Measurements from ENCODE around the gene DRAP1. TPM values are rescaled to one million over a fixed set of nuclear protein-coding genes. Genes with fewer than 3 reads are reported as not detected.
"Not testable (repeated sequence)": the region's sequence is repeated elsewhere in the genome, so short reads cannot be mapped to it uniquely, and the experiment has no call there.

DRAP1 gene
- total RNA-seq, 1 experiment from 2014 or later: 262 TPM

DNA sequence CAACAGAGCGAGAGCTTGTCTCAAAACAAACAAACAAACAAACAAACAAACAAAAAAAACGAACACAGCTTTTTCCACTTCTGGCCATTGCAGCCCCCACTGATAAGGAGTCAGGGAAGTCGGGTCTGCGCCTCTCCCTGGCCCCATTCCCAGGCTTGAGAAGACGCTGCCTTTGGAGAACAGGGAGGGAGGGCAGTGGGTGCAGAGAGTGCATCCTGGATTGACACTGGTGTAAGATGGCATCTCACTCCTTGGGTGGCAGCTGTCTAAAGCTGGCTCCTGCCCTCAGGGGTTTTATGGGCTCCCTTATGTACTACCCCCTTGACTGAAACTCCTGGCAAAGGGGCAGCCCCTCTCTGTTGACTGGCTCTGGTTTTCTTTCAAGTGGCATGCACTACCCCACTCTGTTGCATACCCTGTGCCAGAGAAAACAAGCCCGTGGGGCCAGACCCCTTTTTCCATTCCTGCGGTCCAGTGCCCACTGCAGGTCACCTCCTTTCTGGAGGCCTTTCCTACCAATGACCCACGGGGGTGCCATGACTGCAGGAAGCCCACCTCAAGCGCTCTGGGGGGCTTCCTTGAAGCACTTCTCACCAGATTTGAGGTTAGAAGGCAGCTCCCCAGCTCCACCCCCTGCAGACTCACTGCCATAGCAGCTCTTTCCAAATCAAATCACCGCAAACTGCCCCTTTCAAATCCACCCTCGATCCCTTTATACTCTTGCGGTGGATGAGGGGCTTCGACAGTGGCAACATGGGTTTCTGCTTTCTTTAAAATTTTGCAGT, 12.7 kb downstream of the DRAP1 start:
- no peak for DNase-seq (ENCODE audit: low spot score)

DNA sequence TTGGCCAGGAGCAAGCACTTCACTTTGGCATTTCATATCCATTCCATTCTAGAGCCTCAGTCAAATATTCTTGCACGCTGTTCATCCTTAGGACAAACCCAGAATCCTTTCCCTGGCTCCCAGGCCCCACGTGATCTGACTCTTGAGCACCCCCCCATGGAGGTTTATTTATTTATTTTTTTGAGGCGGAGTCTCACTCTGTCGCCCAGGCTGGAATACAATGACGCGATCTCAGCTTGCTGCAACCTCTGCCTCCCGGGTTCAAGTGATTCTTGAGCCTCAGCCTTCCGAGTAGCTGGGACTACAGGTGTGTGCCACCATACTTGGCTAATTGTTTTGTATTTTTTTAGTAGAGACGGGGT, 13.3 kb downstream of the DRAP1 start:
- no peak for DNase-seq (ENCODE audit: low spot score)

DNA sequence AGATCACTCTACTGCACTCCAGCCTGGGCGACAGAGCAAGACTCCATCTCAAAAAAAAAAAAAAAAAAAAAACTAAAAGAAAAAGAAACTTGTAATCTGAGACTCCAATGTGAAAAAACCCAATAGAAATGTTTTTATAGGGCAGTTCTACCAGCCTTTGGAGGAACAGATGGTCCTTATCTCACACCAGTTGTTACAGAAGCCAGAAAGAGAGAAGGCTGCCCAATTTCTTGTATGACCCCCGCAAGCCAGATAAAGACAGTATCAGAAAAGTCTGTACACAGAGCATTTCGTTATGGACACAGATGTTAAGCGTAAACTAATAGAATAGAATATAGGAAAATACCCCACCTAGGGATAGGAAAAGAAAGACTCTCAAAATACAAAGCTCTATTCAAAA, 14.8 kb downstream of the DRAP1 start:
- DNase-seq (ENCODE audit: low spot score): no peak

DNA sequence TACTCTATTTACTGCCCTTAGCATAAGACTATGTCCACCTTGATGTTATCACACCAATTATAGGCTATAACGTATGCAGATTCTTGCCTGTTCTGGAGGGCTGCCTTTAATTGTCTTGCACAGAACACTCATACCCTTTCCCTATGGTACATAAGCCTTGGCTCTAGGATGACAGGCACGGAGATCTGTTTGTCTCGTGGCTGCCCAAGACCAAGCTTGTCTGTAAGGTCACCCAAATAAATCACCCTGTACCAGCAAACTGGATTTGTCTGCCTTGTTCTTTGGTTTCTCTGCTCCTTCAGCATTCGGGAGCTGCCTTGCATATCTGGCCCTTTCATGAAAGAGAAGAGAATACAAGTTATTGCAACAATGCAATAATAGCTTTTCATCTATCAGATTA, 18.5 kb downstream of the DRAP1 start:
- DNase-seq (ENCODE audit: low spot score): no peak

DNA sequence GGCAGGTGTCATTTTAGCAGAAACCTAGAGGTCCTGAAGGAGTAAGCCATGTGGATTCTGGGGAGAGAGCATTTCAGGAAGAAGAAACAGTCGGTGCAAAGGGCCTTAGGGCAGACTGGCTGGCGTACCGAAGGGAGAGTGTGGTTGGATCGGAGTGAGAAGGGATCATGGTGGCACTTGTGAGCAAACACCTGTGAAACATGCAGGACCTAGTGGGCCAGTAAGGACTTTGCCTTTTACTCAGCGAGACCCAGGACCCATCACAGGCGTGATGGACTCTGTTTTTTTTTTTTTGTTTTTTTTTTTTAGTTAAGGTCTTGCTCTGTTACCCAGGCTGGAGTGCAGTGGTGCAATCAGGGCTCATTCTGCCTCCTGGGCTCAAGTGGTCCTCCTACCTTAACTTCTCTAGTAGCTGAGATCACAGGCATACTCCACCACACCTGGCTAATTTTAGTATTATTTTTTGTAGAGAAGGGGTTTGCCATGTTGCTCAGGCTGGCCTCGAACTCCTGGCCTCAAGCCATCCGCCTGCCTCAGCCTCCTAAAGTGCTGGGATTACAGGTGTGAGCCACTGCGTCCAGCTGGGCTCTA, 22.6 kb downstream of the DRAP1 start:
- no peak for DNase-seq (ENCODE audit: low spot score)

DNA sequence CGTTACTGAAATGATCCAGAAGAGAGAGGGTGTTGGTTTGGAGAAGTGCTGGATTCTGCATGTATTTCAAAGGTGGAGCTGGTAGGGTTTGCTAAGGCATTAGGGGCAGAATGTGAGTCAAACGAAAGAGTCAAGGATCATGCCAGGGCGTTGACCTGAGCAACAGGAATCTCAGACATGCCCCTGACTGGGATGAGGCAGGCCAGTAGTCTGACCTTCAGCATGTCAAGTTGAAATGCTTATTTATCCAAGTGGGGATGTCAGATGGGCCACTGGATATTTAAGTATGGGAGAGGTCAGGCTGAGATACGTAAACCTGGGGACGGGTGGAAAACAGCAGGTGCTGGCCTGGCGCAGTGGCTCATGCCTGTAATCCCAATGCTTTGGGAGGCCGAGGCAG, 23.3 kb downstream of the DRAP1 start:
- DNase-seq (ENCODE audit: low spot score): no peak

DNA sequence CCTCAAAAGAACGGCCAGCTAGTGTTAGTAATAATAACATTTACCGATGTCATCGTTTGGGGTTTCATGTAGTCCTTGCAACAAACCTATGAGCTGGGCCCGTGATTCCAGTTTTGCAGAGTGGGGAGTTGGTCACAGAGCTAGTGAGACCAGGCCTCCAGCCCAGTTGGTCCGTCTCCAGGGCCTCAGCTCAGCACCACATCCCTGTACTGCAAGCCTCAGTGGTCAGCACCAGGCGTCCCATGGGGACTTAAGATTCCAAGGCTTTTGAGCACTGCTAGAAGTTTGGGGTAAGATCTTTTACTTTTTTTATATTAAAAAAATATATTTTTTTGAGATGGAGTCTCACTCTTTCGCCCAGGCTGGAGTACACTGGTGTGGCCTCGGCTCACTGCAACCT, 25.0 kb downstream of the DRAP1 start:
- DNase-seq (ENCODE audit: low spot score): no peak

DNA sequence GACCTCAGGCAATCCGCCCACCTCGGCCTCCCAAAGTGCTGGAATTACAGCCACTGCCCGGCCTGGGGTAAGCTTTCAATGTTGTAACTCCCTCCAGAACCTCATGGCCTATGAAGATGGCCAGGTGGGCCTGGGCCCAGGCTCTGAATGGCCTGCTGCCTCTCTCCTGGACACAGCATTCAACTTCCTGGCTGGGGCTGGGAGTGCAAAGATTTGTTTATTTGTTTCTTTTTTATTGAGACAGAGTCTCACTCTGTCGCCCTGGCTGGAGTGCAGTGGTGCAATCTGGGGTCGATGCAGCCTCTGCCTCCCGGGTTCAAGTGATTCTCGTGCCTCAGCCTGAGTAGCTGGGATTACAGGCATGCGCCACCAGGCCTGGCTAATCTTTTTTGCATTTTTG, 25.5 kb downstream of the DRAP1 start:
- DNase-seq (ENCODE audit: low spot score): no peak

DNA sequence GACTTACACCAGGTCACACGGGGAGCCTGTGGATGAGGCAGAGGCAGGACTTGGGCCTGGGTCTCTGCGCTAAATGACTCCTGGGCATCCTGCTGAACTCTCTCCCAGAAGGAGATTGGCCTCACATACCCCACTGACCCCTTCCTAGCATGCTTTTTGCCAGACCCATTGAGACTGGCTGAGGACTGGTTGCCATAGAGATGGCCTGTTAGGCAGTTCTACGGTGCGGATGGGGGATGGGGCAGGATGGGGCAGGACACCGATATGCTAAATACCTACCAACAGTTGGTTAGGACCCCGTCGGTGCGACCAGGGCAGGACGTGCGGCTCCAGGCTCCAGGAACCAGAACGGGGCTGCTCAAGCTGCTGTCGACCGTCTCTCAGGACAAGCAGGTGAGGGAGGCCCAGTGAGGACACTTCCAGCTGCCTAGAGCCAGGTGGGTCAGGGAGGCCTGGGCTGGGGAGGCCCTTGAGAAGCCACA, 26.2 kb downstream of the DRAP1 start, which contains the start of gene TSGA10IP:
TSS of gene TSGA10IP (plus strand) at position 51 of the 482 bp plus-strand sequence. CDS start at position 247, 196 bp downstream.
- no peak for DNase-seq (ENCODE audit: low spot score)

DNA sequence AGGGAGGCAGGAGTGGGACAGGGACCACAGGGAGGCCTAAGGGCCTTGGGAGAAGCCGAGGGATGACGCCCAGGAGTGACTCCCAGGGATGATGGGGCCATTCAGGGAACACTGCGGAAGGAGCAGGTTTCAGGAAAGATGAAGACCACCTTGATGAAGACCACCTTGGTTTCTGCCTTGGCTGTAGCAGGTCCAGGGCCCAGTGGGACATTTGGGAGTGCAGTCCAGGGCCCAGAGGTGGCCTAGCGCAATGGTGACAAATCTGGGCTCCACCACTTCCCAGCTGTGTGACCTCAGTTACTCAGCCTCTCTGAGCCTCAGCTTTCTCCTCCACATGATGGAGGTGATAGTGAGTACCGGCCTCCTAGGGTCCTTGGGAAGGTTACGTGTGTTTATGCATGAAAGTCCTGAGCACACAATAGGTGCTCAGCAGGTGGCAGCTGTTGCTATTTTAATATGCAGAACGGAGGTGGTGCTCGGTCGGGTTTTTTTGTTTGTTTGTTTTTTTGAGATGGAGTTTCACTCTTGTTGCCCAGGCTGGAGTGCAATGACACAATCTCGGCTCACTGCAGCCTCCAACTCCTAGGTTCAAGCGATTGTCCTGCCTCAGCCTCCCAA, 26.8 kb downstream of the DRAP1 start:
- DNase-seq (ENCODE audit: low spot score): no peak

DNA sequence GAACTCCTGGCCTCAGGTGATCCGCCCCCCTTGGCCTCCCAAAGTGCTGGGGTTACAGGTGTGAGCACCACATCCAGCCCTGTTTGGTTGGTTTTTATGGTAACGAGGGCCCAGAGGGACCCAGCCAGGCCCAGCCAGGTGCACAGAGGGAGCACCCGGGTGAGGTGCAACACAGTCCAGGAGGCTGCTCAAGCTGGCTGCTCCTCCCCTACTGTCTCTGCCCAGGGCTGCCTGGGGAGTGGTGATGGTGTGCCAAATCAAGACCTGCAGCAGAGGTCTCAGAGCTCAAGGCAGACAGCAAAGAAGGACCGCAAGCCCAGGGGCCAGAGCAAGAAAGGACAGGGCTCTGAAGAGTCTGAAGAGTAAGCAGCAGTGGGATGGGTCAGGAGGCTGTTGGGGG, 27.4 kb downstream of the DRAP1 start:
- no peak for DNase-seq (ENCODE audit: low spot score)

DNA sequence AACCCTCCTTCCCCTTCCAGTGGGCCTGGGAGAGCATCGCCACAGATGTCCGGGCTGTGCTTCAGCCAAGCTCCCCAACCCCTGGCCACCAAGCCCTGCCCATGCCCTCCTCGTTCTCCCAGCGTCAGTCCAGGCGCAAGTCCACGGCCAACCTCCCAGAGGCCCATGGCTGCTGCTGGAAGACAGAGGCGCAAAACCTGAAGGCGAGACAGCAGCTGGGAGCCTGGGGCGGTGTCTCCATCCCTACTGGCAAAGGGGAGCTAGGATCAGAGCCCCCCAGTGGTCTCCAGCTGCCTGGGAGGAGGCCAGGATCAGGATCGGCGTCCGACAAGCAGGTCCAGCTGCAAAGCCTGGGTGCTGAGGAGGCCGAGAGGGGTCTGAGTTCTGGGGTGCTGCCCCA, 27.9 kb downstream of the DRAP1 start:
- DNase-seq (ENCODE audit: low spot score): no peak

DNA sequence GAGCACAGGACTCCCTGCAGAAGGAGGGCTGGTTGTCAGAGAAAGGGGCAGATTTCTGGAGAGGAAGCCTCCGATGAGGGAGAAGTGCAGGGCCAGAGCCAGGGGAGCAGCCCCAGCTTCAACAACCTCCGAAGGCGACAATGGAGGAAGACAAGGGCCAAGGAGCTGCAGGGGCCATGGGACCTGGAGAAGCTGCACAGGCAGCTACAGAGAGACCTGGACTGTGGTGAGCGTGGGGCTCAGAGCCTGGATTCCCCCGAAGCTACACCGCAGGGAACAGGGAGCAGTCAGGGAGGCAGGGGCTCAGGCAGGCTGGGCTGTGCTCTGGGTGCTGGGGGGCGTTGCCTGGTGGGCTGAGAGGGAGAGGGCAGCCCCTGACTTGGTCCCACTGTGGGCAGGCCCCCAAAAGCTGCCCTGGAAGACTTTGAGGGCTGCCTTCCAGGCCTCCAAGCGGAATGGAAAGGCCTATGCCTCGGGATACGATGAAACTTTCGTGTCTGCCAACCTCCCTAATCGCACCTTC, 28.4 kb downstream of the DRAP1 start:
- no peak for DNase-seq (ENCODE audit: low spot score)

DNA sequence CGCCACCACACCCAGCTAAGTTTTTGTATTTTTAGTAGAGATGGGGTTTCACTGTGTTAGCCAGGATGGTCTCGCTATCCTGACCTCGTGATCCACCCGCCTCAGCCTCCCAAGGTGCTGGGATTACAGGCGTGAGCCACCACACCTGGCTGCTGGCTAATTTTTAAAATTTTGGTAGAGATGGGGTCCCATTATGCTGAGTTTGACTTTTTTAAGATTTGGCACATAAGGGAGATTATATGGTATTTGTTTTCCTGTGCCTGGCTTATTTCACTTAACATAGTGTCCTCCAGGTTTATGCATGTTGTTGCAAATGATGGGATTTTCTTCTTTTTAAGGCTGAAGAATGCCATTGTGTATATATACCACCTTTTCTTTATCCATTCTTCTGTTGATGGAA, 31.5 kb downstream of the DRAP1 start:
- DNase-seq (ENCODE audit: low spot score): not testable (repeated sequence)

DNA sequence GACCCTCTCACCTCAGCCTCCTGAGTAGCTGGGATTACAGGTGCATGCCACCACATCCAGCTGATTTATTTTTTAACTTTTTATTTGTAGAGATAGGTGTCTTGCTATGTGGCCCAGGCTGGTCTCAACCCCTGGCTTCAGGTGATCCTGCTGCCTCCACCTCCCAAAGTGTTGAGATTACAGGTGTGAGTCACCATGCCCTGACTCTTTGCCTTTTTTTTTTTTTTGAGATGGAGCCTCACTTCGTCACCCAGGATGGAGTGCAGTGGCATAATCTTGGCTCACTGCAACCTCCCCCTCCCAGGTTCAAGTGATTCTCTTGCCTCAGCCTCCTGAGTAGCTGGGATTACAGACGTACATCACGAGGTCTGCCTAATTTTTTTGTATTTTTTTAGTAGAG, 32.4 kb downstream of the DRAP1 start:
- not testable (repeated sequence) for DNase-seq (ENCODE audit: low spot score)

DNA sequence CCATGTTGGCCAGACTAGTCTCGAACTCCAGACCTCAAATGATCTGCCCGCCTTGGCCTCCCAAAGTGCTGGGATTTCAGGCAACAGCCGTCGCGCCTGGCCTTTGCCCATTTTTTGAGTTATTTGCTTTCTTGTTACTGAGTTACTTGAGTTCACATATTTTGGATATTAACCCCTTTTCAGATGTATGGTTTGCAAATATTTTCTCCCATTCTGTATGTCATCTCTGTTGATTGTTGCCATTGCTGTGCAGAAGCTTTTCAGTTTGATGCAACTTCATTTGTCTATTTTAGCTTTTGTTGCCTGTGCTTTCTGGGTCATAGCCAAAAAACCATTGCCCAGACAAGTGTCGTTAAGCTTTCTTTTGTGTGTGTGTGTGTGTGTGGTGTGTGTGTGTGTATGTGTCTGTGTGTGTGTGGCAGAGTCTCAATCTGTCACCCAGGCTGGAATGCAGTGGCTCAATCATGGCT, 32.9 kb downstream of the DRAP1 start:
- DNase-seq (ENCODE audit: low spot score): no peak

DNA sequence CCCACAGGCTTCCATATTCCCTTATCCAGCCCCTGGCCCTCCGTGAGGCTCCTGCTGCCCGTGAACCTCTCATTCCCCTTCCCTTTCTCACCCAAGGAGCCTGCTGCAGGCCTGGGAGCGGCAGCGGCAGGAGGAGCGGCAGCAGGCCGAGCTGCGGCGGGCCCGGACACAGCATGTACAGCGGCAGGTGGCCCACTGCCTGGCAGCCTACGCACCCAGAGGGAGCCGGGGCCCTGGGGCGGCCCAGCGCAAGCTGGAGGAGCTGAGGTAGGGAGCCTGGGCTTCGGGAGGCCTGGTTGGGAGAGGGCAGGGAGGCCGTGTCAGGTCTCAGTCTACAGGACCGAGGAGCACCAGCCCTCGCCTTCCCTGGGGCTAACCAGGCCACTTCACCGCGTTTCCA, 34.2 kb downstream of the DRAP1 start:
- no peak for DNase-seq (ENCODE audit: low spot score)

DNA sequence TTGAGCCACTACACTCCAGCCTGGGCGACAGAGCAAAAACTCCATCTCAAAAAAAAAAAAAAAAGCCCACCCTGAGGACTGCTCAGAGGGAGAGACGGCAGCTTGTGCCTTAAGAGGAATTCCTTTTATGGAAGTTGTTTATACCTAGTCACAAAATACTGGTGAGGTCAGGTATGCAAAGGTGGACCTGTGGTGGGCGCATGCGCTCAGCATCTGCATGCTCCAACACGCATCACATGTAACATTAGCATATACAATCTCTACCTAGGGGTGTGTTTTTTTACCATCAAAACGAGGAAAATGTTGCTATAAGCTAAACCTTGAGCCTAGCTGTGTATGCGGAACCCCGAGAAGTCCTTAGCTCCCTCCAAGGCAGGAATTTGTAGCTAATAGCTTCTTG, 35.5 kb downstream of the DRAP1 start:
- DNase-seq (ENCODE audit: low spot score): no peak

DNA sequence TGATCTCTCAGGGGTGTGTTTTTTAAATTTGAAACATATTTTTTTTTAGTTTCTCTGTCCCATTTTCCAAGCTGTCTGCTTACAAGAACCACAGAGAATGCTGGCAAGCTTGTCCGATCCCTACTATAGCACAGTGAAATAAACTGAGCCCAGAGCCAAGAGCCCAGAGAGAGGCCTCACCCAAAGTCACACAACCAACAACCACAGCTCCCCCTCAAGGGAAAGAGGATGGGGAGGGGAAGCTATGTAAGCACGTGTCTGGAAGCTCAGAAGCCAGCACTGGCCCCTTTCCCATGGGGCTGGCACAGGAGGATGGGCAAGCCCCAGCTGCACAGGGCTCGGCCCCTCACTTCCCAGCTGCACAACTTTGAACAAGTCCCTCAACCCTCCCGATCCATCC, 39.1 kb downstream of the DRAP1 start:
- no peak for DNase-seq (ENCODE audit: low spot score)

DNA sequence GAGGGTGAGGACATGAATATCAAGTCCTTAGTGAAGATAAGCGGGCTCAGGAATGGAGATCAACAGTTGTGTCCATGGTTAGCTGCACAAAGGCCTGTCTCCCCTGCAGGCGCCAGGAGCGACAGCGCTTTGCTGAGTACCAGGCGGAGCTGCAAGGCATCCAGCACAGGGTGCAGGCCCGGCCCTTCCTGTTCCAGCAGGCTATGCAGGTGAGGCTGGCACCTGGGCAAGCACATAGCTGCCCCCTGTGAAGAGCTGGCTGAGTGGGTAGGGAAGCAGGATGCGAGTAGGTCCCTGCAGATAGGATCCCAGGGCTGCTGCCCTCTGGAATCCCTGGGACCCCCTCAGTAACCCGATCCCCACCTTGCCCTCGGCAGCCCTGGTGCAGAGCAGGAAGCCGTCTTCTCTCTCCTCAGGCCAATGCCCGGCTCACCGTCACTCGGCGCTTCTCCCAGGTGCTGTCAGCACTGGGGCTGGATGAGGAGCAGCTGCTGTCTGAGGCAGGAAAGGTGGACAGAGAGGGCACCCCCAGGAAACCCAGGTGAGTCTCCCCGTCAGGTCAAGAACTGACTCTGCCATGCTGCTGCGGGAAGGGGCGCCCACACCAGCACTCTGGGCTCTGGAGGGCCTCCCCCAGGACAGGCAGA, 39.7 kb downstream of the DRAP1 start:
- DNase-seq (ENCODE audit: low spot score): no peak

DNA sequence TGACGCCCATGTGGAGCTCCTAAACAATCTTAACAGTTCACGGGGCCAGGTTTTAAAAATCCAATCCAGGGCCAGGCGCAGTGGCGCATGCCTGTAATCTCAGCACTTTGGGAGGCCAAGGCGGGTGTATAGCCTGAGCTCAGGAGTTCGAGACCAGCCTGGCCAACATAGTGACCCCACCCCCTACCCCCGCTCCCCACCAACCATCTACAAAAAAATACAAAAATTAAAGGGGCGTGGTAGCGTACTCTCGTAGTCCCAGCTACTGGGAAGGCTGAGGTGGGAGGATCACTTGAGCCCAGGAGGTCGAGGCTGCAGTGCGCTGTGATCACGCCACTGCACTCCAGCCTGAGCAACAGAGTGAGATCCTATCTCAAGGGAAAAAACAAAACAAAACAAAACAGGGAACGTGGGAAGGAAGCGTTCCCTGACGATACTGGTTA, 41.6 kb downstream of the DRAP1 start:
- DNase-seq (ENCODE audit: low spot score): no peak

Measured in A172 (cell line).